Muscle of back (tissue), 13 donors: ENCODE results near the gene DNAI2. TPM values are rescaled to one million over a fixed set of nuclear protein-coding genes. Genes with fewer than 3 reads are reported as not detected.

Experiments
- DNase-seq, 3 donors: peaks; one replicate each; pipeline versions ENCODE4 v3.0.0 to v3.0.0-alpha.2; 2013
- long read RNA-seq, 9 donors: transcript quantifications; one replicate each; lab custom pipeline, GENCODE V29; 2026
- polyA plus RNA-seq, 10 donors: library from polyadenylated mRNA; unstranded; fragments of 120-200 nt; gene quantifications; one replicate each; pipeline ENCODE4 v1.2.1, GENCODE V29; 2013; ENCODE audit not compliant: insufficient read length in 10 of 10

The DNAI2 gene
- polyA plus RNA-seq, result under 1 TPM in 5 of 10 donors, not detected in 5; 0.13 to 0.42 (median 0.35) TPM
- long read RNA-seq, donor 1, result 0 reads
- long read RNA-seq, donor 2, result 0 reads
- long read RNA-seq, donor 3, result 0 reads
- long read RNA-seq, donor 4, result 0 reads
- long read RNA-seq, donor 5, result 0 reads
- long read RNA-seq, donor 6, result 0 reads
- long read RNA-seq, donor 7, result 0 reads
- long read RNA-seq, donor 8, result 0 reads
- long read RNA-seq, donor 9, result 0 reads

GRCh38 chr17:74274060-74274708 is at the start of gene DNAI2:
Gene DNAI2 (plus strand): TSS chr17:74274234. CDS start chr17:74281818, 7,584 bp downstream.
- peak in 2 of 3 donors; percentile 64 to 81 for DNase-seq

GRCh38 chr17:74224959-74225725 is 48.9 kb upstream of the DNAI2 start:
- no peak for DNase-seq

GRCh38 chr17:74226252-74226651 is 47.8 kb upstream of the DNAI2 start:
- no peak for DNase-seq

- DNase-seq, result no peak
Measured at GRCh38 chr17:74227271-74228080, 46.6 kb upstream of the DNAI2 start.

- DNase-seq, result peak in 1 of 3 donors; percentile 45
Measured at GRCh38 chr17:74228306-74228978, 45.6 kb upstream of the DNAI2 start.

GRCh38 chr17:74230896-74231295 is 43.1 kb upstream of the DNAI2 start:
- DNase-seq, result no peak

GRCh38 chr17:74231928-74232907 is 41.8 kb upstream of the DNAI2 start:
- peak in 1 of 3 donors; percentile 34 for DNase-seq

- DNase-seq, result no peak
Measured at GRCh38 chr17:74233937-74234336, 40.1 kb upstream of the DNAI2 start.

- no peak for DNase-seq
Measured at GRCh38 chr17:74234486-74234885, 39.5 kb upstream of the DNAI2 start.

GRCh38 chr17:74235040-74235581 is 38.9 kb upstream of the DNAI2 start:
- peak in 2 of 3 donors; percentile 44 to 72 for DNase-seq

GRCh38 chr17:74235911-74236371 is 38.1 kb upstream of the DNAI2 start:
- DNase-seq, result peak in 2 of 3 donors; percentile 54 to 80

- DNase-seq, result no peak
Measured at GRCh38 chr17:74237321-74237720, 36.7 kb upstream of the DNAI2 start.

- peak in 1 of 3 donors; percentile 83 for DNase-seq
Measured at GRCh38 chr17:74239172-74239571, 34.9 kb upstream of the DNAI2 start.

- peak; percentile 82 to 97 (median 94) for DNase-seq
Measured at GRCh38 chr17:74240618-74241205, 33.3 kb upstream of the DNAI2 start.

GRCh38 chr17:74241431-74241830 is 32.6 kb upstream of the DNAI2 start:
- peak in 1 of 3 donors; percentile 64 for DNase-seq

- no peak for DNase-seq
Measured at GRCh38 chr17:74241847-74242246, 32.2 kb upstream of the DNAI2 start.

GRCh38 chr17:74243013-74243755 is 30.9 kb upstream of the DNAI2 start:
- DNase-seq, result no peak

GRCh38 chr17:74244128-74244527 is 29.9 kb upstream of the DNAI2 start:
- DNase-seq, result no peak
